ENCODE measurements around the gene CD22. TPM values are rescaled to one million over a fixed set of nuclear protein-coding genes. Genes with fewer than 3 reads are reported as not detected.

Gene CD22
- total RNA-seq, 1 experiment from 2014 or later, result not detected

DNA sequence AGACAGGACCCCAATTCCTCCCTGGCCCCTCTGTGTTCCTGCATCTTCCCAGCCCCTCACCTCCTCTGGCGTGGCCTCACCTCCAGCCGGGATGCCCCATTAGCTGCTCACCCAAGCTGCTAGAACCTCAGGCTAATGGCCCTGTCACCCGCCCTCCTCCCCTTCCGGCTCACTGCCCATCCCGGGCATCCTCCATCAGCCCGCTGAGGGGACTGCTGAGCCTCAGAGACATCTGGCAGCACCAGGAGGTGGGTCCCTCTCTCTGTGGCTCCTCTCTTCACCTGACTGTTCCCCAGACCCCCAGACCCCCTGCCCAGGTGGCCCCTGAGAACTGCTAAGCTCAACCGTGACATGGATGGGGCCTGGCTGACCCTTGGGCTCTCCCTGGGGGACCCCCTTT, 21.6 kb downstream of the CD22 start:
- Histone ChIP-seq H3K27me3 (replicated peaks; ENCODE audit: control insufficient read depth, insufficient read depth, low read length) (no peaks in the 10 kb centered on the region), H3K4me3 (ENCODE audit: low read depth, low read length) (no peak overlapping the region), H3K36me3 (ENCODE audit: control insufficient read depth, insufficient read depth, low read length) (no peaks in the 10 kb centered on the region), H3K9me3 (no peaks in the 10 kb centered on the region), H3K4me1 (no peaks in the 10 kb centered on the region; the same call in 1 of the 2 replicates)
- Mint-ChIP-seq H3K4me3 (ENCODE audit: unreplicated experiment) (no peak overlapping the region), H3K27ac (ENCODE audit: unreplicated experiment) (no peak overlapping the region), H3K27me3 (ENCODE audit: insufficient read depth, unreplicated experiment) (no peaks in the 10 kb centered on the region), H3K36me3 (ENCODE audit: insufficient read depth, unreplicated experiment) (no peaks in the 10 kb centered on the region), H3K9me3 (ENCODE audit: unreplicated experiment) (no peaks in the 10 kb centered on the region), H3K4me1 (ENCODE audit: low read depth, unreplicated experiment) (no peaks in the 10 kb centered on the region)
- no TSS peak for BruUV-seq (replicated peaks)
- intact Hi-C loops (cut with micrococcal nuclease; ENCODE audit: unreplicated experiment), result no loop called here
- CTCF ChIA-PET, result no interaction called here
- POLR2A ChIA-PET, result no interaction called here
- peak in 1 of 2 experiments; percentile 17 for DNase-seq
- no peak for TF ChIP-seq CTCF (IDR thresholded peaks at IDR 0.05; ENCODE audit: insufficient read depth in 1 of 2, low read depth in 1 of 2, low read length in 1 of 2, severe bottlenecking in 1 of 2, unreplicated experiment in 1 of 2)

DNA sequence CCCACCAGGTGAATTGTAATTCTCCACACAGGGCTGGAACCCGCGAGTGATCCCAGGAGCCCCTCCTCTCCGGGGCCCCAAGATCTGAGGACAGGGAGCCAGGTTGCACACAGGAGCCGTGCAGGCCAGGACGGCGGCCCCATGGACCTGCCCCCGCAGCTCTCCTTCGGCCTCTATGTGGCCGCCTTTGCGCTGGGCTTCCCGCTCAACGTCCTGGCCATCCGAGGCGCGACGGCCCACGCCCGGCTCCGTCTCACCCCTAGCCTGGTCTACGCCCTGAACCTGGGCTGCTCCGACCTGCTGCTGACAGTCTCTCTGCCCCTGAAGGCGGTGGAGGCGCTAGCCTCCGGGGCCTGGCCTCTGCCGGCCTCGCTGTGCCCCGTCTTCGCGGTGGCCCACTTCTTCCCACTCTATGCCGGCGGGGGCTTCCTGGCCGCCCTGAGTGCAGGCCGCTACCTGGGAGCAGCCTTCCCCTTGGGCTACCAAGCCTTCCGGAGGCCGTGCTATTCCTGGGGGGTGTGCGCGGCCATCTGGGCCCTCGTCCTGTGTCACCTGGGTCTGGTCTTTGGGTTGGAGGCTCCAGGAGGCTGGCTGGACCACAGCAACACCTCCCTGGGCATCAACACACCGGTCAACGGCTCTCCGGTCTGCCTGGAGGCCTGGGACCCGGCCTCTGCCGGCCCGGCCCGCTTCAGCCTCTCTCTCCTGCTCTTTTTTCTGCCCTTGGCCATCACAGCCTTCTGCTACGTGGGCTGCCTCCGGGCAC, 22.6 kb downstream of the CD22 start:
- BruUV-seq (replicated peaks), result no TSS peak
- no peak overlapping the region for H3K27ac Mint-ChIP-seq (ENCODE audit: unreplicated experiment)
- no peaks in the 10 kb centered on the region for H3K36me3 ChIP-seq (ENCODE audit: control insufficient read depth, insufficient read depth, low read length)
- peak in 1 of 2 experiments; percentile 19 for DNase-seq
- ChIA-PET CTCF (interaction anchor here (0.5 to 2.7 kb wide), 3 partner anchors 100 to 143 kb away, joined by 4 to 33 read pairs (median 26); no protein-coding TSS in a partner anchor), POLR2A (no interaction called here)
- H3K4me1 Mint-ChIP-seq (ENCODE audit: low read depth, unreplicated experiment), result peaks cover 8% of the 10 kb centered on the region
- no peaks in the 10 kb centered on the region for H3K9me3 Mint-ChIP-seq (ENCODE audit: unreplicated experiment)
- intact Hi-C loops (cut with micrococcal nuclease; ENCODE audit: unreplicated experiment), result loop anchor here (1.0 to 2.0 kb wide), 4 partner anchors 29 to 144 kb away; no protein-coding TSS in a partner anchor
- H3K4me3 Mint-ChIP-seq (ENCODE audit: unreplicated experiment), result no peak overlapping the region
- H3K27me3 Mint-ChIP-seq (ENCODE audit: insufficient read depth, unreplicated experiment), result no peaks in the 10 kb centered on the region
- no peak for TF ChIP-seq CTCF (IDR thresholded peaks at IDR 0.05; ENCODE audit: insufficient read depth in 1 of 2, low read depth in 1 of 2, low read length in 1 of 2, severe bottlenecking in 1 of 2, unreplicated experiment in 1 of 2)
- H3K27me3 ChIP-seq (replicated peaks; ENCODE audit: control insufficient read depth, insufficient read depth, low read length), result no peaks in the 10 kb centered on the region
- H3K9me3 ChIP-seq, result no peaks in the 10 kb centered on the region
- H3K36me3 Mint-ChIP-seq (ENCODE audit: insufficient read depth, unreplicated experiment), result no peaks in the 10 kb centered on the region
- no peak overlapping the region for H3K4me3 ChIP-seq (ENCODE audit: low read depth, low read length)
- H3K4me1 ChIP-seq, result no peaks in the 10 kb centered on the region

GRCh38 chr19:35352177-35352447, 23.1 kb downstream of the CD22 start:
- no TSS peak for BruUV-seq (replicated peaks)
- no peaks in the 10 kb centered on the region for H3K9me3 Mint-ChIP-seq (ENCODE audit: unreplicated experiment)
- H3K4me3 ChIP-seq (ENCODE audit: low read depth, low read length), result no peak overlapping the region
- no peak overlapping the region for H3K27ac Mint-ChIP-seq (ENCODE audit: unreplicated experiment)
- H3K36me3 ChIP-seq (ENCODE audit: control insufficient read depth, insufficient read depth, low read length), result no peaks in the 10 kb centered on the region
- DNase-seq, result no peak
- TF ChIP-seq CTCF (IDR thresholded peaks at IDR 0.05; ENCODE audit: insufficient read depth in 1 of 2, low read depth in 1 of 2, low read length in 1 of 2, severe bottlenecking in 1 of 2, unreplicated experiment in 1 of 2), result no peak
- CTCF ChIA-PET, result interaction anchor here (0.5 to 2.7 kb wide), 8 partner anchors 66 to 158 kb away, joined by 3 to 33 read pairs (median 5); no protein-coding TSS in a partner anchor
- no peaks in the 10 kb centered on the region for H3K27me3 Mint-ChIP-seq (ENCODE audit: insufficient read depth, unreplicated experiment)
- peaks cover 8% of the 10 kb centered on the region for H3K4me1 Mint-ChIP-seq (ENCODE audit: low read depth, unreplicated experiment)
- POLR2A ChIA-PET, result interaction anchor here (0.6 kb wide), 1 partner anchor 84 kb away, joined by 4 read pairs; no protein-coding TSS in a partner anchor
- no peaks in the 10 kb centered on the region for H3K36me3 Mint-ChIP-seq (ENCODE audit: insufficient read depth, unreplicated experiment)
- no peaks in the 10 kb centered on the region for H3K27me3 ChIP-seq (replicated peaks; ENCODE audit: control insufficient read depth, insufficient read depth, low read length)
- intact Hi-C loops (cut with micrococcal nuclease; ENCODE audit: unreplicated experiment), result loop anchor here (1.0 to 2.0 kb wide), 4 partner anchors 29 to 143 kb away; no protein-coding TSS in a partner anchor
- no peaks in the 10 kb centered on the region for H3K9me3 ChIP-seq
- no peaks in the 10 kb centered on the region for H3K4me1 ChIP-seq
- H3K4me3 Mint-ChIP-seq (ENCODE audit: unreplicated experiment), result no peak overlapping the region
